ENCODE results near the gene MPG. TPM values are rescaled to one million over a fixed set of nuclear protein-coding genes. Genes with fewer than 3 reads are reported as not detected.

Gene MPG
- total RNA-seq, 1 experiment from 2014 or later, result 85.7 TPM

- intact Hi-C loops (cut with micrococcal nuclease; ENCODE audit: unreplicated experiment), result no loop called here
- ATAC-seq (no peak), DNase-seq (ENCODE audit: low read depth, low spot score) (no peak)
- Histone ChIP-seq H3K9me3 (ENCODE audit: control insufficient read depth, insufficient read depth, low read depth, low read length) (no peaks in the 10 kb centered on the region), H3K4me1 (ENCODE audit: control insufficient read depth, insufficient read depth, low read length) (no peaks in the 10 kb centered on the region), H3K27me3 (ENCODE audit: control insufficient read depth, insufficient read depth, low read length) (no peaks in the 10 kb centered on the region), H3K36me3 (ENCODE audit: control insufficient read depth, insufficient read depth, low read length) (peaks cover 10% of the 10 kb centered on the region), H3K27ac (ENCODE audit: low read length) (no peak overlapping the region), H3K4me3 (ENCODE audit: low read depth in 2 of 2, low read length in 2 of 2) (no peak overlapping the region)
- CTCF ChIA-PET, result no interaction called here
- TF ChIP-seq TCF7L2 (IDR thresholded peaks at IDR 0.05; ENCODE audit: low read depth, low read length) (no peak), REST (IDR thresholded peaks at IDR 0.05; ENCODE audit: insufficient read depth in 1 of 2, low read depth in 2 of 2, low read length in 1 of 2) (no peak), SIN3A (IDR thresholded peaks at IDR 0.05; ENCODE audit: borderline replicate concordance, insufficient read depth, low read depth, low read length) (no peak), POLR2AphosphoS5 (IDR thresholded peaks at IDR 0.05; ENCODE audit: low read depth, low read length) (no peak), CTCF (IDR thresholded peaks at IDR 0.05) (no peak)
- POLR2A ChIA-PET, result no interaction called here
- in situ Hi-C loops (cut with HindIII; ENCODE audit: low pct_unique_long_range_greater_than_20kb, low sequenced_read_pairs), result no loop called here
- no TSS peak for BruUV-seq (replicated peaks)
These were observed 42.7 kb downstream of the MPG start for GRCh38 chr16:120756-121155.

- H3K4me1 ChIP-seq (ENCODE audit: control insufficient read depth, insufficient read depth, low read length), result no peaks in the 10 kb centered on the region
These were observed 44.3 kb downstream of the MPG start for GRCh38 chr16:122361-122760.

More at GRCh38 chr16:122361-122760, 44.3 kb downstream of the MPG start:
- DNase-seq (ENCODE audit: low read depth, low spot score), result no peak
- in situ Hi-C loops (cut with HindIII; ENCODE audit: low pct_unique_long_range_greater_than_20kb, low sequenced_read_pairs), result no loop called here
- no peaks in the 10 kb centered on the region for H3K27me3 ChIP-seq (ENCODE audit: control insufficient read depth, insufficient read depth, low read length)
- ChIA-PET CTCF (no interaction called here), POLR2A (no interaction called here)
- H3K4me3 ChIP-seq (ENCODE audit: low read depth in 2 of 2, low read length in 2 of 2), result no peak overlapping the region
- TF ChIP-seq SIN3A (IDR thresholded peaks at IDR 0.05; ENCODE audit: borderline replicate concordance, insufficient read depth, low read depth, low read length), result no peak
- no peak for TF ChIP-seq TCF7L2 (IDR thresholded peaks at IDR 0.05; ENCODE audit: low read depth, low read length)
- TF ChIP-seq REST (IDR thresholded peaks at IDR 0.05; ENCODE audit: insufficient read depth in 1 of 2, low read depth in 2 of 2, low read length in 1 of 2), result no peak
- TF ChIP-seq CTCF (IDR thresholded peaks at IDR 0.05), result no peak
- no peak for TF ChIP-seq POLR2AphosphoS5 (IDR thresholded peaks at IDR 0.05; ENCODE audit: low read depth, low read length)
- no peaks in the 10 kb centered on the region for H3K9me3 ChIP-seq (ENCODE audit: control insufficient read depth, insufficient read depth, low read depth, low read length)
- BruUV-seq (replicated peaks), result no TSS peak
- H3K27ac ChIP-seq (ENCODE audit: low read length), result no peak overlapping the region
- intact Hi-C loops (cut with micrococcal nuclease; ENCODE audit: unreplicated experiment), result no loop called here
- peaks cover 5% of the 10 kb centered on the region; the same call in 1 of the 2 replicates for H3K36me3 ChIP-seq (ENCODE audit: control insufficient read depth, insufficient read depth, low read length)
- ATAC-seq, result no peak
